ENCODE data around the gene RASSF9. TPM values are rescaled to one million over a fixed set of nuclear protein-coding genes. Genes with fewer than 3 reads are reported as not detected.

Gene RASSF9
- total RNA-seq, 4 donors from 2014 or later, result 0.55 to 0.79 TPM; not detected in 2

DNA sequence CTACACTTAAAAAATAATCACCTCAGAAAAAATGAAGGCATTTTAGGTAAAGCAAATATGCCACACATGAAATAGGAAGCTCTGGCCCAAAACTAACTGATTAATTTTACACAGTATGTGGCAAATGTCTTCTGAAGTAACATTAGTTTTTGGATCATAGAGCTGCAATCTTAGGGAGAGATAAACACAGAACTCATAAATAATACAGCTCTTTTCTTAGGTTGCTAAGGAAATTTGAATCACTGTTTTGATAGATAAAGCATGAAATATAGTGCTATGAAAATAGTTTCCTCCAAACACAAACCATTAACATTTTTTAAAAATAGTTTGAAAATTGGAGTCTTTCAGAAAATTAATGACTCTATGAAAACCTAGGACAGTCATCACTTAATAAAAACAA lies 15.0 kb downstream of the RASSF9 start:
- in situ Hi-C loops (cut with MboI; ENCODE audit: low pct_ligation_motif_present in 1 of 4, low pct_unique_long_range_greater_than_20kb in 1 of 4, low sequenced_read_pairs in 3 of 4), result no loop called here
- Histone ChIP-seq H3K27me3 (no peaks in the 10 kb centered on the region), H3K9me3 (no peaks in the 10 kb centered on the region), H3K4me1 (no peaks in the 10 kb centered on the region), H3K36me3 (no peaks in the 10 kb centered on the region), H3K4me3 (no peak overlapping the region), H3K27ac (no peak overlapping the region)
- TF ChIP-seq POLR2AphosphoS5 (IDR thresholded peaks at IDR 0.05), result no peak
- no peak for TF ChIP-seq POLR2A (IDR thresholded peaks at IDR 0.05)
- TF ChIP-seq EP300 (IDR thresholded peaks at IDR 0.05; ENCODE audit: low read depth), result no peak
- TF ChIP-seq, protein P1, sequence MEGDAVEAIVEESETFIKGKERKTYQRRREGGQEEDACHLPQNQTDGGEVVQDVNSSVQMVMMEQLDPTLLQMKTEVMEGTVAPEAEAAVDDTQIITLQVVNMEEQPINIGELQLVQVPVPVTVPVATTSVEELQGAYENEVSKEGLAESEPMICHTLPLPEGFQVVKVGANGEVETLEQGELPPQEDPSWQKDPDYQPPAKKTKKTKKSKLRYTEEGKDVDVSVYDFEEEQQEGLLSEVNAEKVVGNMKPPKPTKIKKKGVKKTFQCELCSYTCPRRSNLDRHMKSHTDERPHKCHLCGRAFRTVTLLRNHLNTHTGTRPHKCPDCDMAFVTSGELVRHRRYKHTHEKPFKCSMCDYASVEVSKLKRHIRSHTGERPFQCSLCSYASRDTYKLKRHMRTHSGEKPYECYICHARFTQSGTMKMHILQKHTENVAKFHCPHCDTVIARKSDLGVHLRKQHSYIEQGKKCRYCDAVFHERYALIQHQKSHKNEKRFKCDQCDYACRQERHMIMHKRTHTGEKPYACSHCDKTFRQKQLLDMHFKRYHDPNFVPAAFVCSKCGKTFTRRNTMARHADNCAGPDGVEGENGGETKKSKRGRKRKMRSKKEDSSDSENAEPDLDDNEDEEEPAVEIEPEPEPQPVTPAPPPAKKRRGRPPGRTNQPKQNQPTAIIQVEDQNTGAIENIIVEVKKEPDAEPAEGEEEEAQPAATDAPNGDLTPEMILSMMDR (IDR thresholded peaks at IDR 0.05), result no peak
- no peak for DNase-seq
- intact Hi-C loops (cut with DNase I; ENCODE audit: low total_unique reads), result no loop called here

- TF ChIP-seq EP300 (IDR thresholded peaks at IDR 0.05; ENCODE audit: low read depth), result no peak
- TF ChIP-seq, protein P1 (IDR thresholded peaks at IDR 0.05), result no peak
- TF ChIP-seq POLR2AphosphoS5 (IDR thresholded peaks at IDR 0.05), result no peak
- DNase-seq, result no peak
- no peaks in the 10 kb centered on the region for H3K4me1 ChIP-seq
- no peak overlapping the region for H3K27ac ChIP-seq
- in situ Hi-C loops (cut with MboI; ENCODE audit: low pct_ligation_motif_present in 1 of 4, low pct_unique_long_range_greater_than_20kb in 1 of 4, low sequenced_read_pairs in 3 of 4) (no loop called here), intact Hi-C loops (cut with DNase I; ENCODE audit: low total_unique reads) (no loop called here)
- H3K9me3 ChIP-seq, result no peaks in the 10 kb centered on the region
- H3K36me3 ChIP-seq, result no peaks in the 10 kb centered on the region
- no peak overlapping the region for H3K4me3 ChIP-seq
- H3K27me3 ChIP-seq, result no peaks in the 10 kb centered on the region
These were observed 16.1 kb downstream of the RASSF9 start for GRCh38 chr12:85820101-85820500.

GRCh38 chr12:85814741-85815140 lies 21.5 kb downstream of the RASSF9 start:
- intact Hi-C loops (cut with DNase I; ENCODE audit: low total_unique reads) (no loop called here), in situ Hi-C loops (cut with MboI; ENCODE audit: low pct_ligation_motif_present in 1 of 4, low pct_unique_long_range_greater_than_20kb in 1 of 4, low sequenced_read_pairs in 3 of 4) (no loop called here)
- no peak for DNase-seq
- Histone ChIP-seq H3K4me1 (no peaks in the 10 kb centered on the region), H3K36me3 (no peaks in the 10 kb centered on the region), H3K27me3 (no peaks in the 10 kb centered on the region), H3K27ac (no peak overlapping the region), H3K9me3 (no peaks in the 10 kb centered on the region), H3K4me3 (no peak overlapping the region)
- TF ChIP-seq POLR2A (IDR thresholded peaks at IDR 0.05) (no peak), EP300 (IDR thresholded peaks at IDR 0.05; ENCODE audit: low read depth) (no peak), POLR2AphosphoS5 (IDR thresholded peaks at IDR 0.05) (no peak)
- TF ChIP-seq, protein P1 (IDR thresholded peaks at IDR 0.05), result no peak

DNA sequence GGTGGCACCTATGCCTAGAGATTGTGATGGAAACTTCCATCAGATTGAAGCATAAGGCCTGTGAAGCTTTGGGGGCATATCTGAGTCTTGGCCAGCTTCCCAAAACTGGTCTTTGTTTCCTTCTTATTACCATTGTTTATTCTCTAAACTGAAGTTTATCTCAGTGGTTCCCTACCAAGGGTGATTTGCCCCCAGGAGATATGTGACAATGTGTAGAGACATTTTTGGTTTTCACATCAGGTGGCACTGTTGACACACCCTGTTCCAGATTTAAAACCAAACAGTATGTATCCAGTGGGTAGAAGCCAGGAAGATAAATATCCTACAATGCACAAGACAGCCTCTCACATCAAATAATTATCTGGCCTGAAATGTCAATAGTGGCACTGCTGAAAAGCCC lies 22.1 kb downstream of the RASSF9 start:
- in situ Hi-C loops (cut with MboI; ENCODE audit: low pct_ligation_motif_present in 1 of 4, low pct_unique_long_range_greater_than_20kb in 1 of 4, low sequenced_read_pairs in 3 of 4), result no loop called here
- no peak overlapping the region for H3K4me3 ChIP-seq
- no peaks in the 10 kb centered on the region for H3K27me3 ChIP-seq
- no peak overlapping the region for H3K27ac ChIP-seq
- no peak for DNase-seq
- TF ChIP-seq EP300 (IDR thresholded peaks at IDR 0.05; ENCODE audit: low read depth), result no peak
- no peak for TF ChIP-seq POLR2A (IDR thresholded peaks at IDR 0.05)
- no peak for TF ChIP-seq POLR2AphosphoS5 (IDR thresholded peaks at IDR 0.05)
- TF ChIP-seq, protein P1 (IDR thresholded peaks at IDR 0.05), result no peak
- intact Hi-C loops (cut with DNase I; ENCODE audit: low total_unique reads), result no loop called here
- no peaks in the 10 kb centered on the region for H3K4me1 ChIP-seq
- H3K36me3 ChIP-seq, result no peaks in the 10 kb centered on the region
- no peaks in the 10 kb centered on the region for H3K9me3 ChIP-seq

Measured in transverse colon (tissue), 4 donors.